NCI-H446 (cell line): ENCODE results near the gene KCNN1.
A peak's percentile ranks its signal among the peaks of the same experiment; 100 is the strongest.

Experiments
- DNase-seq, 2 experiments: peaks; one replicate each; lab custom pipeline; 2025; lab: John Stamatoyannopoulos, UW

Gene KCNN1

GRCh38 chr19:17947815-17948513 is 18.9 kb upstream of the KCNN1 start:
- DNase-seq = peak; percentile 95 to 99

- no peak for DNase-seq
Measured at GRCh38 chr19:17948514-17948900, 18.4 kb upstream of the KCNN1 start.

- no peak for DNase-seq
Measured at GRCh38 chr19:17948931-17949930, 17.7 kb upstream of the KCNN1 start.

GRCh38 chr19:17949956-17950309 is 17.0 kb upstream of the KCNN1 start:
- DNase-seq = no peak

- no peak for DNase-seq
Measured at GRCh38 chr19:17950310-17951156, 16.4 kb upstream of the KCNN1 start.

GRCh38 chr19:17951157-17951989 is 15.5 kb upstream of the KCNN1 start:
- no peak for DNase-seq

GRCh38 chr19:17951990-17952976 is 14.6 kb upstream of the KCNN1 start:
- no peak for DNase-seq

- no peak for DNase-seq
Measured at GRCh38 chr19:17953316-17953801, 13.5 kb upstream of the KCNN1 start.

GRCh38 chr19:17953869-17954268 is 13.0 kb upstream of the KCNN1 start:
- no peak for DNase-seq

GRCh38 chr19:17954401-17954800 is 12.5 kb upstream of the KCNN1 start:
- no peak for DNase-seq

GRCh38 chr19:17957149-17957849 is 9.6 kb upstream of the KCNN1 start:
- no peak for DNase-seq

- no peak for DNase-seq
Measured at GRCh38 chr19:17957885-17958284, 9.0 kb upstream of the KCNN1 start.

- DNase-seq = peak in 1 of 2 experiments; percentile 20
Measured at GRCh38 chr19:17963936-17964691, 2.8 kb upstream of the KCNN1 start.

GRCh38 chr19:17965370-17966128 is 1.4 kb upstream of the KCNN1 start:
- no peak for DNase-seq

- DNase-seq = no peak
Measured at GRCh38 chr19:17966129-17966483, 801 bp upstream of the KCNN1 start.

- DNase-seq = no peak
Measured at GRCh38 chr19:17967257-17968051, 547 bp downstream of the KCNN1 start.

GRCh38 chr19:17968362-17968761 is 1.5 kb downstream of the KCNN1 start:
- DNase-seq = no peak
